Parathyroid adenoma (tissue), 2 donors: ENCODE measurements around the gene TMEM140.

Source experiments
- H2AFZ ChIP-seq: fragments of 300-600 bp; sonication (generic); one replicate; pipeline ENCODE4 v1.7.0; 2017; ENCODE audit warnings: antibody characterized with exemption, mild to moderate bottlenecking
- H3K27ac ChIP-seq: fragments of 300-600 bp; sonication (generic); one replicate; pipeline ENCODE4 v1.7.0; 2017
- H3K27me3 ChIP-seq: fragments of 300-600 bp; sonication (generic); one replicate; pipeline ENCODE4 v1.7.0; 2017; ENCODE audit warnings: low read length; ENCODE audit not compliant: control insufficient read depth, insufficient read depth
- H3K36me3 ChIP-seq: fragments of 300-600 bp; sonication (generic); one replicate; pipeline ENCODE4 v1.7.0; 2017; ENCODE audit warnings: low read length; ENCODE audit not compliant: control insufficient read depth, insufficient read depth
- H3K4me1 ChIP-seq: fragments of 300-600 bp; sonication (generic); one replicate; pipeline ENCODE4 v1.7.0; 2017; ENCODE audit warnings: control low read depth
- H3K4me2 ChIP-seq: fragments of 300-600 bp; sonication (generic); one replicate; pipeline ENCODE4 v1.7.0; 2017; ENCODE audit warnings: low read length
- H3K4me3 ChIP-seq: fragments of 300-600 bp; sonication (generic); one replicate; pipeline ENCODE4 v1.7.0; 2017; ENCODE audit warnings: low read depth, low read length
- H3K79me2 ChIP-seq: fragments of 300-600 bp; sonication (generic); one replicate; pipeline ENCODE4 v1.7.0; 2017; ENCODE audit warnings: control low read depth
- H3K9ac ChIP-seq: fragments of 300-600 bp; sonication (generic); one replicate; pipeline ENCODE4 v1.7.0; 2017; ENCODE audit warnings: mild to moderate bottlenecking
- H3K9me3 ChIP-seq: fragments of 300-600 bp; sonication (generic); one replicate; pipeline ENCODE4 v1.7.0; 2017; ENCODE audit warnings: low read length; ENCODE audit not compliant: control insufficient read depth
- TF ChIP-seq, protein P1 (sequence below): fragments of 300-600 bp; sonication (generic); IDR thresholded peaks from one replicate; pipeline ENCODE4 v1.7.0; 2017; ENCODE audit warnings: antibody characterized with exemption, mild to moderate bottlenecking
- donor health status: primary hyperparathyroidism.

The TMEM140 gene

DNA sequence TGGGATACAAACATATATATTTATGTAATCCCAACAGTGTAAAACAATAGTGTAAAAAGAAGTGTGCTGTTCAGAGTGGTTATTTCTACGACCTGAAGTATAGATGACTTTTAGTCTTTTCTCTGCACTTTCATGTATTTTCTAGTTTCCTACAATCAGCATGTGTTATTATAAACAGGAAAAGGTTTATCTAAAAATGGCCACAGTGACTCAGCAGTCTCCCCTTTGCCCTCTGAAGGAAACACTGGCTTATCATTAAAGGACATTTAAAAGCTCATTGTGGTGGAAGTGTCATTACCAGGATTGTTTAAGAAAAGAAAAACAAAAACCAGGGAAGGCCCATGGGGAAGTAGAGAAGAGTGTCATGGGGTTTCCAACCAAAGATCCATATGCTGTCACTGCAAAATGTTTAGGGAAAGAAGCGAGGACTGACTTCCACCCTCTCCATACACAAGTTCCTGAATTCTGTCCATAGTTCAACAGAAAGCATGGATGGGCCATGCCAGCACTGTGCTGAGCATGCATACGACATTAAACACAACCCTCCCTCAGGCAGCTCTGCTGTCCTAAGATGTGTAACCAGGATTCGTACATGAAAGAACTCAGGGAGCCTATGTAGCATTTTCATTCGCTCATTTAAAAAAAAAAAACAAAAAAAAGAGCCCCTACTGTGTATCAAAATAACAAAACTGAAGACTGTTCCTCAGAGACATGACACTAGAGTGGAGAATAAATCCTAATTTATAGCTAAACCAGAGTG, 12.4 kb downstream of the TMEM140 start:
- Histone ChIP-seq H3K27me3 (no peaks in the 10 kb centered on the region), H3K4me3 (no peak overlapping the region), H3K36me3 (no peaks in the 10 kb centered on the region), H3K9ac (no peak overlapping the region), H3K27ac (peak overlapping the region; percentile 5), H3K79me2 (peaks cover 8% of the 10 kb centered on the region), H3K4me2 (no peak overlapping the region), H2AFZ (peak overlapping the region; percentile 30), H3K4me1 (peaks cover 15% of the 10 kb centered on the region), H3K9me3 (no peaks in the 10 kb centered on the region)
- TF ChIP-seq, protein P1, sequence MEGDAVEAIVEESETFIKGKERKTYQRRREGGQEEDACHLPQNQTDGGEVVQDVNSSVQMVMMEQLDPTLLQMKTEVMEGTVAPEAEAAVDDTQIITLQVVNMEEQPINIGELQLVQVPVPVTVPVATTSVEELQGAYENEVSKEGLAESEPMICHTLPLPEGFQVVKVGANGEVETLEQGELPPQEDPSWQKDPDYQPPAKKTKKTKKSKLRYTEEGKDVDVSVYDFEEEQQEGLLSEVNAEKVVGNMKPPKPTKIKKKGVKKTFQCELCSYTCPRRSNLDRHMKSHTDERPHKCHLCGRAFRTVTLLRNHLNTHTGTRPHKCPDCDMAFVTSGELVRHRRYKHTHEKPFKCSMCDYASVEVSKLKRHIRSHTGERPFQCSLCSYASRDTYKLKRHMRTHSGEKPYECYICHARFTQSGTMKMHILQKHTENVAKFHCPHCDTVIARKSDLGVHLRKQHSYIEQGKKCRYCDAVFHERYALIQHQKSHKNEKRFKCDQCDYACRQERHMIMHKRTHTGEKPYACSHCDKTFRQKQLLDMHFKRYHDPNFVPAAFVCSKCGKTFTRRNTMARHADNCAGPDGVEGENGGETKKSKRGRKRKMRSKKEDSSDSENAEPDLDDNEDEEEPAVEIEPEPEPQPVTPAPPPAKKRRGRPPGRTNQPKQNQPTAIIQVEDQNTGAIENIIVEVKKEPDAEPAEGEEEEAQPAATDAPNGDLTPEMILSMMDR = no peak

DNA sequence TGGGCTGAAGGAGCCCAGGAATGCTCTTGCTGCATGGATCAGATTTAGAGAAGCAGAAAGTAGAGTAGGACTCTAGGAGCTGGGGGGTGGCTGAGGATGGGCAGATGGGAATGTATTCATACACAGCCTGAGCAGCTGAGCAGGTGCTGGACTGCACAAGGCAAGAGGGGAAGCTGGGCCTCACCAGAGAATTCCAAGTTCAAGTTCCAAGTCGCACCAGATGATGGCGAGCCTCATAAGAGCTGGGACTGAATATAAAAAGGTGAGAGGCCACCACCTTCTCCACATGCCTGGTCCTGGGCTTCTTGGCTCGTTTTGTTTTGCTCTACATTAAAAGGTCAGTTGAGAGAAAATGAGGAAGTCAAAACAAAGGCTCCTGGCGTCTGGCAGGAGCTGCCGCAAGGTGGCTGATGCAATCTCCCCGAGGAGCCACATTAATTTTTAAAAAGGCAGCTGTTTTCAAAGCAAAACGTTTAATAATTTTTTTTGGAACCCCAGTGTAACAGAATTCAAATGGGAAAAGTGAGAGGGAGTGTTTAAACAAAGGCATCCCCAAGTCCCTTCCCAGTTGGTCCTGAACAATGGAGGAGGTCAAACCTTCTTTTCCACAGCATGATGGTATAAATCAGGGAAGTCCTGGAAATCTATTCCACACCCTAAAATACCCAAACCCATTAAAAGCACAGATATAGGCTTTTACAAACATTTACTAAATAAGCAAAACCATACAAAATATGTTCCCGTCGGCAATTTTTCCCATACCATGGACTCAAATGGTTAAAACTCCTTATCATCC, 13.2 kb downstream of the TMEM140 start:
- H3K36me3 ChIP-seq = no peaks in the 10 kb centered on the region
- H3K27ac ChIP-seq = peak overlapping the region; percentile 5
- peak overlapping the region; percentile 30 for H2AFZ ChIP-seq
- no peaks in the 10 kb centered on the region for H3K9me3 ChIP-seq
- no peaks in the 10 kb centered on the region for H3K27me3 ChIP-seq
- TF ChIP-seq, protein P1 = no peak
- H3K4me3 ChIP-seq = no peak overlapping the region
- no peak overlapping the region for H3K4me2 ChIP-seq
- H3K4me1 ChIP-seq = peaks cover 15% of the 10 kb centered on the region
- H3K9ac ChIP-seq = no peak overlapping the region
- peaks cover 8% of the 10 kb centered on the region for H3K79me2 ChIP-seq

DNA sequence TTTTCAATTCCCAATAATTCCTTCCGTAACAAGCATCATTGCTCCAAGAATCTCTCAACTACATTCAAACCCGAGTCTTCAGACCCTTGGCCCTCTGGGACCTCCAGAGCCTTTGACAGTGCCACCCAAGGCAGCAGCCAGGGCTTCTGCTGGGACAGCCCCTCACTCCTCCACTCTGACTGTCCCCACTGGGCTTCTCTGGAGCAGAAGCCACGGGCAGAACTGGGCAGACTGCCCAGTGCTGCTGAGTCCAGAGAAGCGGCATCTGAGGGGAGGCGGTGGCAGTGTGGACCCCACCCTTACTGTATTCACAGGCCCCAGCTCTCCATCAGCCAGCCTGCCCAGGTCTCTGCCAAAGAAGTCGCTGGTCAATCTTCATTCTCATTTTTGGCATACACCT, 13.8 kb downstream of the TMEM140 start:
- no peak overlapping the region for H2AFZ ChIP-seq
- H3K9me3 ChIP-seq = no peaks in the 10 kb centered on the region
- peak overlapping the region; percentile 5 for H3K27ac ChIP-seq
- H3K4me3 ChIP-seq = no peak overlapping the region
- no peaks in the 10 kb centered on the region for H3K36me3 ChIP-seq
- peaks cover 15% of the 10 kb centered on the region for H3K4me1 ChIP-seq
- peaks cover 6% of the 10 kb centered on the region for H3K79me2 ChIP-seq
- TF ChIP-seq, protein P1 = no peak
- H3K27me3 ChIP-seq = no peaks in the 10 kb centered on the region
- H3K9ac ChIP-seq = no peak overlapping the region
- no peak overlapping the region for H3K4me2 ChIP-seq

DNA sequence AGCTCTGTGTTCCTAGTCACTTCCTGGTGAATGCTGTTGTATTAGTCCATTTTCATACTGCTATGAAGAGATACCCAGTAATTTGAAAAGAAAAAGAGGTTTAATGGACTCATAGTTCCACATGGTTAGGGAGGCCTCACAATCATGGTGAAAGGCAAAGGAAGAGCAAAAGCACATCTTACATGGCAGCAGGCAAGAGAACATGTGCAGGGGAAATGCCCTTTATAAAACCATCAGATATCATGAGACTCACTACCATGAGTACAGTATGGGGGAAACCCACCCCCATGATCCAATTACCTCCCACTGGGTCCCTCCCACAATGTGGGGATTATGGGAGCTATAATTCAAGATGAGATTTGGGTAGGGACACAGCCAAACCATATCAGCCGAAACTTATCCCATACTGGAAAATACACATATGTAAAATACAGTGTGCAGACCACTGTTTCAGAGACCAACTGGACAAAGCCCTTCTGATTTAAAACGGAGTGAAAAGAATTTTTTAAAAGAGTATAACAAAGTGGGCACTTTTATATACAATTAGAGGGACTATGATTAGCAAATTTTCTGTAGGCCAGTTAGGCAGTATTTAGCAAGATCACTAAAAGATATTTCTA, 14.6 kb downstream of the TMEM140 start:
- no peaks in the 10 kb centered on the region for H3K27me3 ChIP-seq
- no peak overlapping the region for H3K9ac ChIP-seq
- no peak overlapping the region for H3K27ac ChIP-seq
- H3K4me3 ChIP-seq = no peak overlapping the region
- H3K4me2 ChIP-seq = no peak overlapping the region
- H3K36me3 ChIP-seq = no peaks in the 10 kb centered on the region
- H3K4me1 ChIP-seq = peaks cover 15% of the 10 kb centered on the region
- H2AFZ ChIP-seq = no peak overlapping the region
- H3K79me2 ChIP-seq = peaks cover 2% of the 10 kb centered on the region
- no peaks in the 10 kb centered on the region for H3K9me3 ChIP-seq
- TF ChIP-seq, protein P1 = no peak
